SU-DHL-6 (cell line): ENCODE results near the gene GPR160.

Source experiments
- H2AFZ ChIP-seq: fragments of 200-600 bp; sonication (generic); 2 replicates; pipeline ENCODE4 v1.6.1; 2014; ENCODE audit warnings: low read depth, mild to moderate bottlenecking, moderate library complexity, mixed read lengths, antibody characterized with exemption, low read length; ENCODE audit not compliant: severe bottlenecking
- H3F3A ChIP-seq: fragments of 200-600 bp; shearing (Covaris generic); 2 replicates; pipeline ENCODE4 v1.6.0; 2016; ENCODE audit warnings: antibody characterized with exemption, mild to moderate bottlenecking; ENCODE audit not compliant: insufficient read depth
- H3K27ac ChIP-seq: fragments of 200-600 bp; sonication (generic); 2 replicates; pipeline ENCODE4 v1.5.1; 2016; ENCODE audit warnings: low read depth, mild to moderate bottlenecking, low read length, moderate library complexity, mixed read lengths
- H3K27me3 ChIP-seq: fragments of 200-600 bp; sonication (generic), shearing (Covaris generic); 2 replicates; pipeline ENCODE4 v1.6.0; 2014; ENCODE audit warnings: mild to moderate bottlenecking, low read length
- H3K36me3 ChIP-seq: fragments of 200-600 bp; sonication (generic); 2 replicates; pipeline ENCODE4 v1.6.1; 2014; ENCODE audit warnings: mild to moderate bottlenecking, low read length, mixed read lengths
- H3K4me2 ChIP-seq: fragments of 300-600, 200-600 bp; shearing (Covaris generic), sonication (generic); 2 replicates; pipeline ENCODE4 v1.6.0; 2014; ENCODE audit warnings: low read length, low read depth, mild to moderate bottlenecking; ENCODE audit not compliant: poor library complexity, severe bottlenecking
- H3K4me3 ChIP-seq: fragments of 200-600 bp; sonication (generic); 2 replicates; pipeline ENCODE4 v1.5.1; 2014; ENCODE audit warnings: antibody characterized with exemption, low read length, mild to moderate bottlenecking, mixed read lengths; ENCODE audit not compliant: insufficient read depth, poor library complexity, severe bottlenecking
- H3K79me2 ChIP-seq: fragments of 200-600 bp; sonication (generic); 2 replicates; pipeline ENCODE4 v1.6.1; 2014; ENCODE audit warnings: mild to moderate bottlenecking, low read length, moderate library complexity; ENCODE audit not compliant: insufficient read depth
- H3K9ac ChIP-seq: fragments of 200-600 bp; sonication (generic); 2 replicates; pipeline ENCODE4 v1.7.0; 2014; ENCODE audit warnings: mild to moderate bottlenecking, low read length
- H3K9me2 ChIP-seq: fragments of 200-600 bp; sonication (generic); replicated peaks from 2 replicates; pipeline ENCODE4 v1.6.1; 2014; ENCODE audit warnings: low read length; ENCODE audit not compliant: insufficient read depth
- H3K9me3 ChIP-seq: fragments of 200-600 bp; sonication (generic); 2 replicates; pipeline ENCODE4 v1.6.1; 2014; ENCODE audit warnings: low read length, mixed read lengths; ENCODE audit not compliant: insufficient read depth
- H4K20me1 ChIP-seq: fragments of 200-600 bp; sonication (generic); 2 replicates; pipeline ENCODE4 v1.6.1; 2014; ENCODE audit warnings: low read depth, mild to moderate bottlenecking, antibody characterized with exemption, low read length, moderate library complexity, mixed read lengths
- CTCF ChIP-seq: fragments of 200-600 bp; sonication (generic); IDR thresholded peaks from one replicate; pipeline ENCODE4 v1.5.1; 2017; ENCODE audit warnings: antibody characterized with exemption, mild to moderate bottlenecking, low read length, moderate library complexity; ENCODE audit not compliant: insufficient read depth, poor library complexity, severe bottlenecking
- EZH2phosphoT487 ChIP-seq: fragments of 200-600 bp; sonication (generic), shearing (Covaris generic); conservative IDR thresholded peaks from 2 replicates; pipeline ENCODE4 v1.6.1; 2018; ENCODE audit warnings: mild to moderate bottlenecking, antibody characterized with exemption, low read length, moderate library complexity, mixed read lengths

The GPR160 gene

GRCh38 chr3:170090601-170090981 is 52.8 kb downstream of the GPR160 start:
- TF ChIP-seq EZH2phosphoT487 = no peak
- Histone ChIP-seq H3K36me3 (peaks cover 40% of the 10 kb centered on the region), H3K9me2 (no peaks in the 10 kb centered on the region)

GRCh38 chr3:170092907-170093306 is 55.1 kb downstream of the GPR160 start:
- H2AFZ ChIP-seq = no peak overlapping the region
- no peaks in the 10 kb centered on the region for H3F3A ChIP-seq
- no peaks in the 10 kb centered on the region for H3K27me3 ChIP-seq
- no peak overlapping the region for H3K27ac ChIP-seq
- no peak overlapping the region for H3K9ac ChIP-seq
- TF ChIP-seq EZH2phosphoT487 = no peak
- TF ChIP-seq CTCF = no peak
- peaks cover 47% of the 10 kb centered on the region for H3K36me3 ChIP-seq
- no peaks in the 10 kb centered on the region for H3K79me2 ChIP-seq
- no peaks in the 10 kb centered on the region for H3K9me2 ChIP-seq
- no peak overlapping the region for H3K4me2 ChIP-seq
- no peaks in the 10 kb centered on the region for H3K9me3 ChIP-seq
- no peaks in the 10 kb centered on the region for H4K20me1 ChIP-seq
- H3K4me3 ChIP-seq = no peak overlapping the region

More at GRCh38 chr3:170090601-170090981, 52.8 kb downstream of the GPR160 start:
- no peak overlapping the region for H3K9ac ChIP-seq
- 0 out of 2 replicates have a peak, but pooled peaks cover 2% of the 10 kb centered on the region for H3F3A ChIP-seq
- no peak overlapping the region for H2AFZ ChIP-seq
- H3K79me2 ChIP-seq = no peaks in the 10 kb centered on the region
- H3K4me3 ChIP-seq = no peak overlapping the region
- H3K4me2 ChIP-seq = no peak overlapping the region
- no peaks in the 10 kb centered on the region for H4K20me1 ChIP-seq
- H3K27me3 ChIP-seq = no peaks in the 10 kb centered on the region
- H3K9me3 ChIP-seq = no peaks in the 10 kb centered on the region
- no peak overlapping the region for H3K27ac ChIP-seq

- H3K9ac ChIP-seq = no peak overlapping the region
- no peak overlapping the region for H3K4me3 ChIP-seq
- peaks cover 59% of the 10 kb centered on the region for H3K36me3 ChIP-seq
- H3K9me2 ChIP-seq = no peaks in the 10 kb centered on the region
- no peaks in the 10 kb centered on the region for H3K79me2 ChIP-seq
- H3F3A ChIP-seq = no peaks in the 10 kb centered on the region
- no peaks in the 10 kb centered on the region for H4K20me1 ChIP-seq
- H3K27ac ChIP-seq = no peak overlapping the region
- no peaks in the 10 kb centered on the region for H3K27me3 ChIP-seq
- H2AFZ ChIP-seq = no peak overlapping the region
- no peak overlapping the region for H3K4me2 ChIP-seq
- no peaks in the 10 kb centered on the region for H3K9me3 ChIP-seq
- no peak for TF ChIP-seq CTCF
- TF ChIP-seq EZH2phosphoT487 = no peak
Observed at GRCh38 chr3:170095771-170096170, 58.0 kb downstream of the GPR160 start.

- Histone ChIP-seq H4K20me1 (no peaks in the 10 kb centered on the region), H3K27ac (no peak overlapping the region), H3K9me2 (no peaks in the 10 kb centered on the region), H3K27me3 (no peaks in the 10 kb centered on the region), H3K9me3 (no peaks in the 10 kb centered on the region), H3K9ac (no peak overlapping the region), H2AFZ (no peak overlapping the region), H3F3A (no peaks in the 10 kb centered on the region), H3K36me3 (peaks cover 59% of the 10 kb centered on the region), H3K4me2 (no peak overlapping the region), H3K4me3 (no peak overlapping the region), H3K79me2 (no peaks in the 10 kb centered on the region)
- TF ChIP-seq CTCF (no peak), EZH2phosphoT487 (no peak)
Observed at GRCh38 chr3:170096342-170096741, 58.5 kb downstream of the GPR160 start.
